HG02973 (cell line): ENCODE measurements around the gene AGPAT2.
"Not testable (repeated sequence)": the region's sequence is repeated elsewhere in the genome, so short reads cannot be mapped to it uniquely, and the experiment has no call there.

ENCODE experiments used
- ATAC-seq: cut with Tn5 transposase; IDR thresholded peaks from one replicate; pipeline ENCODE4 v1.9.1; 2021; ENCODE audit warnings: moderate library complexity; ENCODE audit not compliant: unreplicated experiment

The AGPAT2 gene

GRCh38 chr9:136720898-136721338 is 33.7 kb upstream of the AGPAT2 start:
- no peak for ATAC-seq

- ATAC-seq, result no peak
Measured at GRCh38 chr9:136720251-136720897, 33.1 kb upstream of the AGPAT2 start.

GRCh38 chr9:136719195-136719880 is 32.1 kb upstream of the AGPAT2 start:
- ATAC-seq, result no peak

GRCh38 chr9:136718345-136719194 is 31.3 kb upstream of the AGPAT2 start:
- no peak for ATAC-seq

- no peak for ATAC-seq
Measured at GRCh38 chr9:136717399-136717798, 30.1 kb upstream of the AGPAT2 start.

- no peak for ATAC-seq
Measured at GRCh38 chr9:136714893-136715274, 27.6 kb upstream of the AGPAT2 start.

- no peak for ATAC-seq
Measured at GRCh38 chr9:136714096-136714892, 27.0 kb upstream of the AGPAT2 start.

- ATAC-seq, result no peak
Measured at GRCh38 chr9:136713550-136713949, 26.3 kb upstream of the AGPAT2 start.

GRCh38 chr9:136712690-136713544 is 25.7 kb upstream of the AGPAT2 start:
- no peak for ATAC-seq

GRCh38 chr9:136711751-136712689 is 24.8 kb upstream of the AGPAT2 start, which contains the start of gene DIPK1B:
DIPK1B (plus strand) TSS chr9:136712572; CDS start chr9:136712666, 94 bp downstream.
- ATAC-seq, result no peak

- ATAC-seq, result not testable (repeated sequence)
Measured at GRCh38 chr9:136711219-136711648, 24.0 kb upstream of the AGPAT2 start.

GRCh38 chr9:136710543-136710942 is 23.3 kb upstream of the AGPAT2 start:
- ATAC-seq, result no peak

- no peak for ATAC-seq
Measured at GRCh38 chr9:136709454-136710109, 22.3 kb upstream of the AGPAT2 start.

GRCh38 chr9:136707849-136708517 is 20.7 kb upstream of the AGPAT2 start:
- ATAC-seq, result no peak

GRCh38 chr9:136707011-136707410 is 19.8 kb upstream of the AGPAT2 start:
- ATAC-seq, result no peak

- no peak for ATAC-seq
Measured at GRCh38 chr9:136705564-136705963, 18.3 kb upstream of the AGPAT2 start.

- not testable (repeated sequence) for ATAC-seq
Measured at GRCh38 chr9:136704741-136705140, 17.5 kb upstream of the AGPAT2 start.
